Pancreas (tissue), 10 donors: ENCODE data around the gene GIMAP8. TPM values are rescaled to one million over a fixed set of nuclear protein-coding genes. Genes with fewer than 3 reads are reported as not detected.

Source experiments
- ATAC-seq, 4 donors: fragments of 200-7000 bp; cut with Tn5 transposase; one replicate each; pipeline versions ENCODE4 v1.8.0 to v1.9.1; 2020; ENCODE audit warnings: mild to moderate bottlenecking in 4 of 4, moderate library complexity in 4 of 4
- DNase-seq, 6 donors: peaks; one replicate each; pipeline ENCODE4 v3.0.0-alpha.2; 2020
- FAIRE-seq: peaks from 2 replicates; lab custom pipeline; 2012; peaks lifted over from hg19 to GRCh38; lab: Jason Lieb, UNC
- H3K27ac ChIP-seq, 4 donors: fragments of 200-600 bp; sonication (generic); 1 replicate in 3 of 4; 2 replicates in 1 of 4; pipeline versions ENCODE4 v1.5.0 to v1.8.0; 2020
- H3K27me3 ChIP-seq, 4 donors: fragments of 200-600 bp; one replicate each; pipeline ENCODE4 v1.8.0; 2021
- H3K36me3 ChIP-seq, 3 donors: fragments of 200-600 bp; sonication (generic) in 1 of 3; one replicate each; pipeline versions ENCODE4 v1.5.0 to v1.8.0; 2020 to 2021
- H3K4me1 ChIP-seq, 3 donors: fragments of 200-600 bp; one replicate each; pipeline ENCODE4 v1.8.0; 2021
- H3K4me3 ChIP-seq, 4 donors: fragments of 200-600 bp; sonication (generic) in 2 of 4; one replicate each; pipeline versions ENCODE4 v1.5.0 to v1.8.0; 2020 to 2021
- H3K9me3 ChIP-seq, 4 donors: fragments of 200-600 bp; one replicate each; pipeline ENCODE4 v1.8.0; 2021
- CTCF ChIP-seq, 4 donors: fragments of 200-600 bp; sonication (generic) in 3 of 4; IDR thresholded peaks; one replicate each; pipeline versions ENCODE4 v1.5.0 to v1.8.0; 2021; ENCODE audit warnings: antibody characterized with exemption in 4 of 4
- WGBS, 2 donors: extraction: QIAGEN DNeasy Blood & Tissue Kit; methylation state at CpG; one replicate each; pipeline ENCODE4 v1.1.7; 2013; 5-methylcytosine and 5-hydroxymethylcytosine counted together
- intact Hi-C, 3 donors: fragments of 100-400 bp; cut with DNase I; formaldehyde crosslinking; loops; one replicate each; pipeline versions ENCODE4 v1.11.1 to v1.14.2; 2022
- polyA plus RNA-seq, 2 donors: library from polyadenylated mRNA; stranded (reverse); fragments of 200-250 nt; gene quantifications; one replicate each; pipeline ENCODE4 v1.2.3, GENCODE V29; 2013
- total RNA-seq, 6 donors: library from RNA; stranded (reverse); fragmentation: NEBNext Ultra II Directional in 4 of 6; extraction: Animal tissue kit (Norgen Biotek cat#: 25700) in 4 of 6; gene quantifications; one replicate each; pipeline versions ENCODE4 v1.2.1 to v1.2.4, GENCODE V29; 2021 to 2023
- donor health status: healthy with polysubstance abuse.
- donor health status: DM: no; HTN: no; CAD: no; lungs with moderate emphysema.
- donor health status: DM: no; HTN: no; CAD: no.
- donor health status: control.
- donor health status: control.
- donor health status: Bipolar disorder and iron deficiency.
- donor health status: DM: yes; HTN: yes; CAD: no.
- donor health status: DM: no; HTN: no; CAD: no.
- donor health status: DM: no; HTN: no; CAD: no.
- donor health status: DM: yes; HTN: yes; CAD: no.

Gene GIMAP8
- total and polyA plus RNA-seq, 8 donors: 0.75 to 5.9 (median 2.2) TPM

- Histone ChIP-seq H3K4me3 (peak overlapping the region; percentile 28 to 70 (median 59)), H3K27ac (peak overlapping the region; percentile 86 to 96 (median 94)), H3K27me3 (no peaks in the 10 kb centered on the region), H3K36me3 (peaks cover 0 to 6% (median 0%) of the 10 kb centered on the region in 3 donors), H3K9me3 (no peaks in the 10 kb centered on the region), H3K4me1 (peaks cover 0 to 23% (median 20%) of the 10 kb centered on the region in 3 donors)
- FAIRE-seq: no peak
- peak in 2 of 6 donors; percentile 69 to 75 for DNase-seq
- TF ChIP-seq CTCF (IDR thresholded peaks at IDR 0.05): no peak
- peak; percentile 44 to 56 (median 48) for ATAC-seq
- WGBS, 2 donors: 3 to 4% methylated on average over 35 of the region's 35 CpGs
- intact Hi-C loops: no loop called here
Observed at GRCh38 chr7:150405584-150406311, 44.7 kb upstream of the GIMAP8 start.

GRCh38 chr7:150406312-150406566 is 44.2 kb upstream of the GIMAP8 start:
- DNase-seq: peak in 1 of 6 donors; percentile 58
- no peaks in the 10 kb centered on the region for H3K27me3 ChIP-seq
- peaks cover 0 to 22% (median 19%) of the 10 kb centered on the region in 3 donors for H3K4me1 ChIP-seq
- peaks cover 0 to 7% (median 0%) of the 10 kb centered on the region in 3 donors for H3K36me3 ChIP-seq
- 3 to 4% methylated on average over 2 of the region's 2 CpGs for WGBS, 2 donors
- peak overlapping the region; percentile 86 to 96 (median 94) for H3K27ac ChIP-seq
- ATAC-seq: peak in 2 of 4 donors; percentile 1 to 11
- intact Hi-C loops: no loop called here
- FAIRE-seq: no peak
- no peaks in the 10 kb centered on the region for H3K9me3 ChIP-seq
- peak overlapping the region; percentile 28 to 70 (median 59) for H3K4me3 ChIP-seq
- TF ChIP-seq CTCF (IDR thresholded peaks at IDR 0.05): no peak

GRCh38 chr7:150406567-150407421 is 43.6 kb upstream of the GIMAP8 start:
- FAIRE-seq: no peak
- no peak for TF ChIP-seq CTCF (IDR thresholded peaks at IDR 0.05)
- peaks cover 0 to 22% (median 19%) of the 10 kb centered on the region in 3 donors for H3K4me1 ChIP-seq
- 15 to 17% methylated on average over 10 of the region's 10 CpGs for WGBS, 2 donors
- H3K27me3 ChIP-seq: no peaks in the 10 kb centered on the region
- no peaks in the 10 kb centered on the region for H3K9me3 ChIP-seq
- peaks cover 0 to 7% (median 0%) of the 10 kb centered on the region in 3 donors for H3K36me3 ChIP-seq
- peak in 3 of 4 donors; percentile 36 to 48 (median 39) for ATAC-seq
- intact Hi-C loops: no loop called here
- peak overlapping the region in 2 of 4 donors; percentile 65 to 70 for H3K4me3 ChIP-seq
- DNase-seq: peak in 1 of 6 donors; percentile 59
- peak overlapping the region; percentile 86 to 96 (median 94) for H3K27ac ChIP-seq

- Histone ChIP-seq H3K4me1 (peaks cover 0 to 19% (median 19%) of the 10 kb centered on the region in 3 donors), H3K27me3 (no peaks in the 10 kb centered on the region), H3K27ac (peak overlapping the region in 3 of 4 donors; percentile 86 to 96 (median 94)), H3K4me3 (no peak overlapping the region), H3K36me3 (peaks cover 0 to 7% (median 0%) of the 10 kb centered on the region in 3 donors), H3K9me3 (no peaks in the 10 kb centered on the region)
- 92 to 93% methylated on average over 76 to 91 of the region's 91 CpGs for WGBS, 2 donors
- FAIRE-seq (no peak), ATAC-seq (no peak), DNase-seq (peak in 2 of 6 donors; percentile 55 to 81)
- intact Hi-C loops: no loop called here
- no peak for TF ChIP-seq CTCF (IDR thresholded peaks at IDR 0.05)
Observed at GRCh38 chr7:150407588-150408392, 42.6 kb upstream of the GIMAP8 start.
